Occipital lobe (tissue), 2 donors: ENCODE measurements around the gene PKNOX2. TPM values are rescaled to one million over a fixed set of nuclear protein-coding genes. Genes with fewer than 3 reads are reported as not detected.
A peak's percentile ranks its signal among the peaks of the same experiment; 100 is the strongest.

Source experiments
- DNase-seq: peaks from one replicate; lab custom pipeline; 2025; lab: John Stamatoyannopoulos, UW
- total RNA-seq: library from RNA; depleted of rRNA; stranded (reverse); fragments of >200 nt; gene quantifications from one replicate; pipeline ENCODE4 v1.2.3, GENCODE V29; 2014

PKNOX2 gene
- total RNA-seq, 1 donor from 2014 or later: 5.3 TPM

GRCh38 chr11:125229916-125230315 is 65.4 kb downstream of the PKNOX2 start:
- no peak for DNase-seq

DNA sequence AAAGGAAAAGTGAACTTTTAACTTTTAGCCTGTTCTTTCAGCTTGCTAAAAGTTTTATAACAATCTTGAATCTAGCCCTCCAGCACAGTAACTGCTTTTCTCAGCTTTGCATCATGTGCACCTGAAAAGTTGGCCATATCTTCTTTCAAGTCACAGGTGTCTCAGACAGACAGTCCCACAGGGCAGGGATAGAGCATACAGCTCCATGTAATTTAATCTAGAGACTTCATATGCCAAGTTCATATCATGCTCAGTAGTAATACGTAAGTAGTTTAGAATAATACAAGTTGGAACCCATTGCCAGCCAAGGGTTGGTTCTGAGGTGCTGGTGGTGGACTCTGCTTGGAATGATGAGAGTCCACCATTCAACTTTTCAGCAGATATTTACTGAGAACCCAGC is 68.6 kb downstream of the PKNOX2 start:
- no peak for DNase-seq

DNA sequence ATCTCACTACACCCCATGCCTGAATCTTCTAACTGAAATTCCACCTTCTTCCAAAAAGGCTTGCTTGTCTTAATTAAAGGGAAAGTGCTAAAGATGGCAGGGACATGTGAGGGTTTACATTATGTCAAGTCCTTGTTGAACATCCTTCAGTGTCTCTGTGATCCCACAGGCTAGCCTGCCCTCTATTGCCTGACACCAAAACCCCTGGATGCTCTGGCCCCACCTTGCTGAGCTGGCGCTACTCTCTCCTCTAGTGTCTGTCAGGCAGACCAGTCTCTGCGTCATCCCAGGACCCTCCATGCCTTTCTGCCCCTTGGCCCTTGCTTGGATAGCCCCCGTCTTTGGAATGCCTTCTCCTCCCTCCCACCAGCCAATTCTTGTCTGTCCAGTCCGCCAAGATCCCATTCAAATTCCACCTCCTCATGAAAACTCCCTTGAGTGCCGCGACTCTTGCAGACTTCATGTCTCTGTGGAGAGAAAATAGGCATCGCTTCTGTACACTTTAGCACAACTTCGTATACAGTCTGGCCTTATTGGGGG is 69.3 kb downstream of the PKNOX2 start:
- DNase-seq: no peak

DNA sequence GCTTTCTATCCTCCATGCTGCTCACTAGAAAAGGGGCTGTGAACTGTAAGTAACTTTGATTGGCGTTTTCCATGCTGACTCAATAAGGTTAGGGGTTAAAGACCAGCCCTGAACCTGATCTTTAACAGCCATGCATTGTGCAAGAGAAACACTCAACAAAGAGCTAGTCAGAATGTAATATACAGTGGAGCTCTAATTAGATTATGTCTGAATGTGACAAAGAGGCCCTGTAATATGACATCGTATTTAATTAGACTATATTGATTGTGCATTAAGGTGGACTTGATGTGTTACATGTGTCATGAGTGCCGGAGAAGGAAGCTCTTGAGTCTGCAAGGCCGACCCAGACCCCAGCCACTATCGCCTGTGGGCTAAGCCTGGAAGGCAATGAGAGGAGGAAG is 70.5 kb downstream of the PKNOX2 start:
- DNase-seq: no peak

- no peak for DNase-seq
Observed at GRCh38 chr11:125236072-125236825, 71.7 kb downstream of the PKNOX2 start.

- DNase-seq: no peak
Observed at GRCh38 chr11:125239585-125240560, 75.3 kb downstream of the PKNOX2 start.

DNA sequence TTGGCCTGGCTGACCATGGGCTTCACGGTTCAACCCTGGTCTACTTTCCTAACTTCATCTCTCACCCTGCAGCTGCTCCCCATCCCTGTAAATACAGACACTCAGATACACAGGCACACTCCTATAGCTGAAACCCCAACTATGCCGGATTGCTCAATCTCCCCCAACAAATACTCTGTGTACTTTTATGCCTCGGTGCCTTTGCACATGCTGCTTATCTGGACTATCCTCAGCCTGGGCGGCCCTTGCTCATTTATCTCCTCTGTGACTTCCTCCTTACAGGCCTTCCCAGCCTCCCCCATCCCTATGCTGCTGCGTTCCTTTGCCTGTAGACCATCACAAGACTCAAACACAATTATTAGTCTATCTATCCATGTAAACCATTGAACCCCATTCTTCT is 76.6 kb downstream of the PKNOX2 start:
- DNase-seq: no peak

DNA sequence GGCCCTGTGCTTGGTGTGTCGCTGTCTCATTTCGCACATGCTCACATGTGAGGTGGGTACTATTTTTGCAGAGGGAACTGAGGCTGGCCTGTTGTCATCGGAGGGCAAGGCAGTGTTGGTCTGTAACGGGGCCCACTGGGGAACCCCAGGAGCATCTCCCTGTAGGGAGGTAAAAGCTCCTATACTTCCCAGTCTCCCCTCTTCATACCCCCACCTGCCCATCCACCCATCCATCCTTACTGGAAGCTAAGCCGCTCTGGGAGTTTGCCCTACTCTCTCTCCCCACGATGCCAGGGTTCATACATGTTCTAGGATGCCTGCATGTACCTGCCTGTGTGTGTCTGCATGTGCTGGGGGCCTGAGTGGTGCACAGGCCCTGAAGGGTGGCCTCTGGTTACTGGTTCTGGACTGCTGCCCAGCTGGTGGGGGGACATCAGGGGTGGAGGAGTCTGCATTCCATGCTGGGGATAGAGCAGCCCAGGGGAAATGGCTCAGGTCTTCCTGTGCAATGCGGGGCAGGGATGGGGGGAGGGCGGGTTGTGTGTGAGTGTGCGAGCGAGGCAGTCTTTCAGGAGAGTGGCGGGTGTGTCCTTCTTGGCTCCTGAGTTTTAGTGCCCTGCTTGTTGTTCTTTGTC is 77.7 kb downstream of the PKNOX2 start:
- DNase-seq: no peak

- DNase-seq: no peak
Observed at GRCh38 chr11:125244166-125244565, 79.6 kb downstream of the PKNOX2 start.

GRCh38 chr11:125245299-125245698 is 80.7 kb downstream of the PKNOX2 start:
- DNase-seq: no peak

GRCh38 chr11:125247431-125247830 is 82.9 kb downstream of the PKNOX2 start:
- no peak for DNase-seq

- DNase-seq: no peak
Observed at GRCh38 chr11:125250318-125251213, 86.0 kb downstream of the PKNOX2 start.

DNA sequence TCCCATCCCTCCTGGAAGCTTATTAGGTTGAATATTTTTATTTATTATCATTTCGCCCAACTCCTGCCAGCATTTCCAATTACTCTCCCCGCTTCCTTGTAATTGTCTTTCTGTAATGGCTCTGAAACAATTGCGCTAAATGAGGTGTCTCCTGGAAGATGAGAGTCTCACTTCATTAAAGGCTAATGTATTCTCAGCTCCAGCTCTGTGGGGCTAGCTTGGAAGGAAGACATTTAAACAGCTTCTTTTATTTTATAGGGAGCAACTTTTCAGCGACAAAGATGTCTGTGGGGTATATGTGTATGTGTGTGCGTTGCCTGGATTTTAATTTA is 86.6 kb downstream of the PKNOX2 start:
- DNase-seq: no peak

GRCh38 chr11:125251956-125252355 is 87.4 kb downstream of the PKNOX2 start:
- DNase-seq: no peak

DNA sequence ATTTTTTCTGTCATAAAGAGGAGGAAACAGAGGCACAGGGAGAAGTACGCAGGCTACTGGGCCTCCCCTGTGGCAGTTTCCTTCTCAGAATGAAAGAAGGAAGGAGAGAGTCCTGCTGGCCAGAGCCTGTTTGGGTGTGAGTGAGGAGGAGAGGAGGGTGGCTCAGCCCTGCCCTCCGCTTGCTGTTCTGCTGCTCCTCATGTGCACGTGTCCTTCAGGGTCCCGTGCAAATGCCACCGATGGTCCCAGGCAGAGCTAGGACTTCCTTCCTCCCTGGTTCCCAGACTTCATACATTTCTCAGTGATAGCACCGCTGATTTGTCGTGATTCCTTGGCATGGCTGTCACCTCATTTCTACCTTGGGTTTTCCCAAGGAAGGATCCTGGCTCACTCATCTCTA is 88.7 kb downstream of the PKNOX2 start:
- DNase-seq: no peak

- DNase-seq: peak; percentile 50
Observed at GRCh38 chr11:125253795-125254525, 89.4 kb downstream of the PKNOX2 start.

GRCh38 chr11:125256541-125257189 is 92.1 kb downstream of the PKNOX2 start:
- DNase-seq: no peak

DNA sequence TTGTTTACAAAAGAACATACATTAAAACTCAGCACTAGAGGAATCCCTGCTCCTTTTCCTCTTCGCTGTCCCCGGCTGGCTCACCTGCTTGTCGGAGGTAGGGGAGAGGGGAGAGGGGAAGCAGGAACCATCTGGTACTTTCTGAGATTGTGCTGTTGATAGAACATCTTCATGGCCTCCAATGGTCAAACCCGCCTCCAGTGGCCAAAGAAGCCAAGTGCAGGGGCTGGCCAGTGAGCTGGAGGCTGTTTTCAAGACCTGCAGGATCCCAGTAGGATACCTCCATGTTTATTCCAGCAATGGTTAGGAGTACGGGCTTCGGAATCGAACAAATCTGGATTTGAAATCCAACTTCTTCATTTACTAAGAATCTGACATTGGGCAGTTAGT is 92.6 kb downstream of the PKNOX2 start:
- DNase-seq: no peak

- DNase-seq: no peak
Observed at GRCh38 chr11:125257751-125258150, 93.2 kb downstream of the PKNOX2 start.
